Neural cell (in vitro differentiated cells): ENCODE data around the gene CHDH. TPM values are rescaled to one million over a fixed set of nuclear protein-coding genes. Genes with fewer than 3 reads are reported as not detected.

Source experiments
- H2AFZ ChIP-seq: fragments of 200-600, 300-800 bp; sonication (generic), shearing (Covaris generic); 2 replicates; pipeline ENCODE4 v1.6.0; 2014; ENCODE audit warnings: low read depth, mild to moderate bottlenecking, antibody characterized with exemption, low read length, moderate library complexity
- H3F3A ChIP-seq: fragments of 200-600 bp; shearing (Covaris generic); 2 replicates; pipeline ENCODE4 v1.6.1; 2016; ENCODE audit warnings: mild to moderate bottlenecking, moderate library complexity, mixed read lengths, antibody characterized with exemption, low read length; ENCODE audit not compliant: insufficient read depth, poor library complexity, severe bottlenecking
- H3K27ac ChIP-seq: fragments of 200-600, 300-800 bp; sonication (generic), shearing (Covaris generic); 2 replicates; pipeline ENCODE4 v1.5.1; 2014; ENCODE audit warnings: mild to moderate bottlenecking, low read length, moderate library complexity
- H3K27me3 ChIP-seq: fragments of 300-800, 200-600 bp; sonication (generic), shearing (Covaris generic); 2 replicates; pipeline ENCODE4 v1.6.0; 2014; ENCODE audit warnings: mild to moderate bottlenecking, low read depth, low read length, moderate library complexity; ENCODE audit not compliant: insufficient read depth
- H3K36me3 ChIP-seq: fragments of 300-800, 200-600 bp; sonication (generic), shearing (Covaris generic); 2 replicates; pipeline ENCODE4 v1.5.1; 2014; ENCODE audit warnings: mild to moderate bottlenecking, antibody characterized with exemption, low read length, moderate library complexity; ENCODE audit not compliant: insufficient read depth
- H3K4me2 ChIP-seq: fragments of 300-800, 200-600 bp; sonication (generic), shearing (Covaris generic); 2 replicates; pipeline ENCODE4 v1.6.0; 2014; ENCODE audit warnings: mild to moderate bottlenecking, low read length
- H3K4me3 ChIP-seq: fragments of 300-800, 200-600 bp; sonication (generic), shearing (Covaris generic); 2 replicates; pipeline ENCODE4 v1.5.1; 2014; ENCODE audit warnings: mild to moderate bottlenecking, low read length, moderate library complexity
- H3K79me2 ChIP-seq: fragments of 200-600 bp; shearing (Covaris generic); replicated peaks from 2 replicates; pipeline ENCODE4 v1.6.0; 2014; ENCODE audit warnings: mild to moderate bottlenecking, low read length, moderate library complexity; ENCODE audit not compliant: insufficient read depth
- H3K9ac ChIP-seq: fragments of 300-800, 200-600 bp; sonication (generic), shearing (Covaris generic); 2 replicates; pipeline ENCODE4 v1.6.1; 2016; ENCODE audit warnings: mild to moderate bottlenecking, low read length, mixed read lengths
- H3K9me2 ChIP-seq: fragments of 200-600 bp; shearing (Covaris generic); 2 replicates; pipeline ENCODE4 v1.6.1; 2016; ENCODE audit warnings: mild to moderate bottlenecking, low read length, mixed read lengths; ENCODE audit not compliant: insufficient read depth
- H3K9me3 ChIP-seq: fragments of 200-600, 300-800 bp; sonication (generic), shearing (Covaris generic); 2 replicates; pipeline ENCODE4 v1.6.1; 2016; ENCODE audit warnings: mild to moderate bottlenecking, mixed run types, low read length, moderate library complexity, mixed read lengths
- H4K20me1 ChIP-seq: fragments of 200-600 bp; shearing (Covaris generic); 2 replicates; pipeline ENCODE4 v1.6.1; 2016; ENCODE audit warnings: mild to moderate bottlenecking, mixed run types; ENCODE audit not compliant: insufficient read depth
- EP300 ChIP-seq: fragments of 450-650 bp; conservative IDR thresholded peaks from 2 replicates; pipeline ENCODE4 v1.6.1; 2014; ENCODE audit warnings: antibody characterized with exemption, mild to moderate bottlenecking, moderate library complexity; ENCODE audit not compliant: poor library complexity, severe bottlenecking
- EZH2 ChIP-seq: fragments of 200-600, 300-800 bp; shearing (Covaris generic), sonication (generic); IDR thresholded peaks from 2 replicates; pipeline ENCODE4 v1.6.1; 2014; ENCODE audit warnings: antibody characterized with exemption, low read length, borderline replicate concordance, mild to moderate bottlenecking; ENCODE audit not compliant: insufficient read depth, poor library complexity, severe bottlenecking
- MXI1 ChIP-seq: fragments of 450-650 bp; conservative IDR thresholded peaks from 2 replicates; pipeline ENCODE4 v1.6.1; 2014; ENCODE audit warnings: antibody characterized with exemption, mild to moderate bottlenecking; ENCODE audit not compliant: poor library complexity, severe bottlenecking
- POLR2AphosphoS5 ChIP-seq: IDR thresholded peaks from 2 replicates; pipeline ENCODE4 v1.6.1; 2012
- RAD21 ChIP-seq: fragments of 450-650 bp; conservative IDR thresholded peaks from 2 replicates; pipeline ENCODE4 v1.6.1; 2014; ENCODE audit warnings: antibody characterized with exemption, mild to moderate bottlenecking, moderate library complexity
- SMC3 ChIP-seq: fragments of 450-650 bp; conservative IDR thresholded peaks from 2 replicates; pipeline ENCODE4 v1.6.1; 2014; ENCODE audit warnings: antibody characterized with exemption, mild to moderate bottlenecking, moderate library complexity; ENCODE audit not compliant: poor library complexity
- TAF1 ChIP-seq: IDR thresholded peaks from 2 replicates; pipeline ENCODE4 v1.6.1; 2012; ENCODE audit warnings: low read depth
- polyA plus RNA-seq: library from polyadenylated mRNA; depleted of rRNA; stranded (reverse); fragments of >200 nt; gene quantifications from 2 replicates; pipeline ENCODE4 v1.2.3, GENCODE V29; 2014
- TF ChIP-seq, protein P1 (sequence below): IDR thresholded peaks from 2 replicates; pipeline ENCODE4 v1.6.1; 2012; ENCODE audit warnings: borderline replicate concordance
- TF ChIP-seq, protein P2 (sequence below): fragments of 450-650 bp; IDR thresholded peaks from 2 replicates; pipeline ENCODE4 v1.5.1; 2014; ENCODE audit warnings: antibody characterized with exemption, mild to moderate bottlenecking, moderate library complexity; ENCODE audit not compliant: poor library complexity, severe bottlenecking

The CHDH gene
- polyA plus RNA-seq, 1 donor from 2014 or later, result 0.17 TPM

DNA sequence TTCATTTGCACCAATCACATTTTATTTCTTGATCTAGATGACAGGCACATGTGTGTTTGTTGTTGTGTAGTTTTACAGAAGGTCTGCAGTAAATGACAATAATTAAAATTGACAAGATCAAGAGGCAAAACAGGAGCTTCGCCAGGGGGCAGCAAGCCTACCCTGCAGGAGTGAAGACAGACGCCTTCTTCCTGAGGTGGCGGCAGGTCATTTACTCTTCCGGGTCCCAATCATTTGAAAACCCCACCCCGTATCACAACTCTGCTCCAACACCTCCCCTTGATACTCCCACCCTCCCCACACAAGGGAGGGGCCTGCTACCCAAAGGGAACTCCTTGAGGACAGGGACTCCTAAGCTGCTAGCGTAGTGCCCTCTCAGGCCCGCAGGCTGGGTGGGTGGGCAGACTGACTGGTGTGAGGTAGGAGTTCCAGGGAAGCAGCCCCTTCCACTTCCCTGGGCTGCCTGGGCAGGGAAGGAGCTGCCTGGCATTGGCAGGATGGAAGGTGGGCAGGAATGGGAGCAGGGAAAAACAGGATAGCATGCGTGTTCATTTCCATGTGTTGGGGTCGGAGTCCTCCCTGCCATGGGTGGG, 13.1 kb downstream of the CHDH start:
- Histone ChIP-seq H3K9ac (no peak overlapping the region), H3K79me2 (no peaks in the 10 kb centered on the region), H2AFZ (no peak overlapping the region), H3K9me3 (no peaks in the 10 kb centered on the region), H3K4me3 (no peak overlapping the region), H3K4me2 (no peak overlapping the region), H3K9me2 (no peaks in the 10 kb centered on the region), H3K27me3 (no peaks in the 10 kb centered on the region), H3F3A (no peaks in the 10 kb centered on the region), H3K36me3 (no peaks in the 10 kb centered on the region), H4K20me1 (no peaks in the 10 kb centered on the region), H3K27ac (no peak overlapping the region)
- TF ChIP-seq EP300, result no peak
- TF ChIP-seq, protein P1, sequence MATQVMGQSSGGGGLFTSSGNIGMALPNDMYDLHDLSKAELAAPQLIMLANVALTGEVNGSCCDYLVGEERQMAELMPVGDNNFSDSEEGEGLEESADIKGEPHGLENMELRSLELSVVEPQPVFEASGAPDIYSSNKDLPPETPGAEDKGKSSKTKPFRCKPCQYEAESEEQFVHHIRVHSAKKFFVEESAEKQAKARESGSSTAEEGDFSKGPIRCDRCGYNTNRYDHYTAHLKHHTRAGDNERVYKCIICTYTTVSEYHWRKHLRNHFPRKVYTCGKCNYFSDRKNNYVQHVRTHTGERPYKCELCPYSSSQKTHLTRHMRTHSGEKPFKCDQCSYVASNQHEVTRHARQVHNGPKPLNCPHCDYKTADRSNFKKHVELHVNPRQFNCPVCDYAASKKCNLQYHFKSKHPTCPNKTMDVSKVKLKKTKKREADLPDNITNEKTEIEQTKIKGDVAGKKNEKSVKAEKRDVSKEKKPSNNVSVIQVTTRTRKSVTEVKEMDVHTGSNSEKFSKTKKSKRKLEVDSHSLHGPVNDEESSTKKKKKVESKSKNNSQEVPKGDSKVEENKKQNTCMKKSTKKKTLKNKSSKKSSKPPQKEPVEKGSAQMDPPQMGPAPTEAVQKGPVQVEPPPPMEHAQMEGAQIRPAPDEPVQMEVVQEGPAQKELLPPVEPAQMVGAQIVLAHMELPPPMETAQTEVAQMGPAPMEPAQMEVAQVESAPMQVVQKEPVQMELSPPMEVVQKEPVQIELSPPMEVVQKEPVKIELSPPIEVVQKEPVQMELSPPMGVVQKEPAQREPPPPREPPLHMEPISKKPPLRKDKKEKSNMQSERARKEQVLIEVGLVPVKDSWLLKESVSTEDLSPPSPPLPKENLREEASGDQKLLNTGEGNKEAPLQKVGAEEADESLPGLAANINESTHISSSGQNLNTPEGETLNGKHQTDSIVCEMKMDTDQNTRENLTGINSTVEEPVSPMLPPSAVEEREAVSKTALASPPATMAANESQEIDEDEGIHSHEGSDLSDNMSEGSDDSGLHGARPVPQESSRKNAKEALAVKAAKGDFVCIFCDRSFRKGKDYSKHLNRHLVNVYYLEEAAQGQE, result no peak
- no peak for TF ChIP-seq TAF1
- no peak for TF ChIP-seq RAD21
- no peak for TF ChIP-seq SMC3
- TF ChIP-seq, protein P2, sequence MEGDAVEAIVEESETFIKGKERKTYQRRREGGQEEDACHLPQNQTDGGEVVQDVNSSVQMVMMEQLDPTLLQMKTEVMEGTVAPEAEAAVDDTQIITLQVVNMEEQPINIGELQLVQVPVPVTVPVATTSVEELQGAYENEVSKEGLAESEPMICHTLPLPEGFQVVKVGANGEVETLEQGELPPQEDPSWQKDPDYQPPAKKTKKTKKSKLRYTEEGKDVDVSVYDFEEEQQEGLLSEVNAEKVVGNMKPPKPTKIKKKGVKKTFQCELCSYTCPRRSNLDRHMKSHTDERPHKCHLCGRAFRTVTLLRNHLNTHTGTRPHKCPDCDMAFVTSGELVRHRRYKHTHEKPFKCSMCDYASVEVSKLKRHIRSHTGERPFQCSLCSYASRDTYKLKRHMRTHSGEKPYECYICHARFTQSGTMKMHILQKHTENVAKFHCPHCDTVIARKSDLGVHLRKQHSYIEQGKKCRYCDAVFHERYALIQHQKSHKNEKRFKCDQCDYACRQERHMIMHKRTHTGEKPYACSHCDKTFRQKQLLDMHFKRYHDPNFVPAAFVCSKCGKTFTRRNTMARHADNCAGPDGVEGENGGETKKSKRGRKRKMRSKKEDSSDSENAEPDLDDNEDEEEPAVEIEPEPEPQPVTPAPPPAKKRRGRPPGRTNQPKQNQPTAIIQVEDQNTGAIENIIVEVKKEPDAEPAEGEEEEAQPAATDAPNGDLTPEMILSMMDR, result no peak
- no peak for TF ChIP-seq MXI1
- no peak for TF ChIP-seq POLR2AphosphoS5
- TF ChIP-seq EZH2, result no peak

DNA sequence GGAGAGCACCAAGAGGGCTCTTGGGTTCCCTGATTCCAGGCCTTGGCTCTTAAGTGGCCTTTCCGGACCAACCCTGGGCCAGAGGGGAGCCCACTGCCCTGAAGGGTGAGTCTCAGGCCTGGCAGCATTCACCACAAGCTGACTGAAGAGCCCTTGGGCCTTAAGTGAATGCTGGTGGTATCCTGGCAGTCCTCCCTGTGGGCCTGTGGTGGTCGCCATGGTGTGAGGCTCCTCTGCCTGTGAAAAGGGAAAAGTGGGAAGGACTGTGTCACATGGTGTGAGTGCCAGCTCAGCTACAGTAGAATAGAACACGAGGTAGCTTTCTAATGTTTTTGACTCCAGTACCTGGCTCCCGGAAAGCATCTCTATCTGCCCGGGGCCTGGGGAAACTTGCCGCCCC, 15.3 kb downstream of the CHDH start:
- Histone ChIP-seq H3K9me3 (no peaks in the 10 kb centered on the region), H3K79me2 (no peaks in the 10 kb centered on the region), H3K27me3 (no peaks in the 10 kb centered on the region), H2AFZ (no peak overlapping the region), H3K9ac (no peak overlapping the region), H3K9me2 (no peaks in the 10 kb centered on the region), H4K20me1 (no peaks in the 10 kb centered on the region), H3K27ac (no peak overlapping the region), H3F3A (no peaks in the 10 kb centered on the region), H3K4me2 (no peak overlapping the region), H3K36me3 (no peaks in the 10 kb centered on the region), H3K4me3 (no peak overlapping the region)
- TF ChIP-seq EP300, result no peak
- no peak for TF ChIP-seq TAF1
- TF ChIP-seq SMC3, result no peak
- TF ChIP-seq, protein P2, result no peak
- TF ChIP-seq, protein P1, result no peak
- no peak for TF ChIP-seq POLR2AphosphoS5
- TF ChIP-seq EZH2, result no peak
- no peak for TF ChIP-seq RAD21
- TF ChIP-seq MXI1, result no peak
